Prostate gland (tissue), 2 donors: Measurements from ENCODE around the gene STKLD1. TPM values are rescaled to one million over a fixed set of nuclear protein-coding genes. Genes with fewer than 3 reads are reported as not detected.

Source experiments
- DNase-seq: peaks from one replicate; pipeline ENCODE4 v3.0.0-alpha.2; 2019; ENCODE audit warnings: low spot score
- H3K27ac ChIP-seq, 2 donors: fragments of 200-600 bp; sonication (generic); 2 replicates each; pipeline ENCODE4 v1.5.1; 2017 to 2019
- H3K27me3 ChIP-seq: fragments of 200-600 bp; sonication (generic); replicated peaks from 2 replicates; pipeline ENCODE4 v1.5.1; 2019; ENCODE audit not compliant: insufficient read depth
- H3K36me3 ChIP-seq, 2 donors: fragments of 200-600 bp; sonication (generic); 1 replicate in 1 of 2; 2 replicates in 1 of 2; pipeline versions ENCODE4 v1.5.1 to v1.8.1; 2017 to 2019
- H3K4me1 ChIP-seq: fragments of 200-600 bp; sonication (generic); replicated peaks from 2 replicates; pipeline ENCODE4 v1.5.1; 2019
- H3K4me3 ChIP-seq, 2 donors: fragments of 200-600 bp; sonication (generic); 2 replicates each; pipeline ENCODE4 v1.5.1; 2017 to 2019
- H3K9me3 ChIP-seq: fragments of 200-600 bp; sonication (generic); 2 replicates; pipeline ENCODE4 v1.5.1; 2017
- POLR2A ChIP-seq: fragments of 450-650 bp; IDR thresholded peaks from one replicate; pipeline ENCODE4 v1.6.1; 2016; ENCODE audit warnings: antibody characterized with exemption, mild to moderate bottlenecking
- POLR2AphosphoS5 ChIP-seq: sonication (generic); formaldehyde crosslinking; IDR thresholded peaks from one replicate; pipeline ENCODE4 v1.6.1; 2017; ENCODE audit warnings: antibody characterized with exemption
- WGBS: methylation state at CpG from one replicate; pipeline ENCODE4 v1.1.5; 2018; 5-methylcytosine and 5-hydroxymethylcytosine counted together
- intact Hi-C: fragments of 100-400 bp; cut with DNase I; formaldehyde crosslinking; loops from one replicate; pipeline ENCODE4 v1.14.2; 2022
- total RNA-seq, 2 donors: library from RNA; depleted of rRNA; stranded (reverse); fragments of >200 nt; gene quantifications; one replicate each; pipeline ENCODE4 v1.1.0, GENCODE V29; 2016
- TF ChIP-seq, protein P1 (sequence below), 4 experiments: fragments of 200-600 bp in 2 of 4; fragments of 450-650 bp in 2 of 4; sonication (generic) in 2 of 4; IDR thresholded peaks; 1 replicate in 3 of 4; 2 replicates in 1 of 4; pipeline ENCODE4 v1.5.1; 2016 to 2019; ENCODE audit warnings: antibody characterized with exemption in 4 of 4, mild to moderate bottlenecking in 2 of 4, moderate library complexity in 2 of 4

Gene STKLD1
- total RNA-seq, 2 donors from 2014 or later, result 0.87 to 1.0 TPM

DNA sequence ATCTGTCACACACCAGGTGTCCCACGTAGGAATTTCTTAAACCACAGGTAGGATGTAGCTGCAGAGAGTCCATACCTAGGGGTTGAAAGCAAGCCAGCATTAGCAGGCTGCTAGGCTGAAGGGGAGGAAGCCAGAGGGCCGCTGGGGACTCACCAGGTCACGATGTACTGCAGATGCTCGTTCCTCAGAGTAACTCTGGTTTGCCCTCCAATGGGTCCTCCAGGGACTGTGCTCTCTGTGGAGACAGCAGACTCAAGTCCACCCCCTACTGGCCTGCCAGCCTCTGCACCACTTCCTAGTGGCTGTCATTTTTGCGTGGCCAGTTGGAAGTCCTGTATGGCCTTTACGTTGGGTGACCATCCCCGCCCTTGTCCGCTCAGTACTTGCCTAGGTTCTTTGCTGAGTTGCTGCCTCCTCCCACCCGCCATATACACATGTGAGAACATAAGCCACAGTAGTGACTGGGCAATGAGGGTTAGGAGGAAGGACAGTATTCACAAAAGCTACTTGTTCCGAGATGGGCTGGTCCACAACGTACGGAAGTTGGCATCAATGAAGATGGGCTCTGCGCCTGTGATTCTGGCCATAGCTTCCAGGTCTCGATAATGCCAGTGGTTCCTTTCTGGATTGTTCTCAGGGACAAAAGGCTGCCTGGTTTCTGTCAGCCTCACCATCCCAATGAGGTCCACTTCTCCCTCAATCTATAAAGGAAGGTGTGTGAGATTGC is 24.1 kb upstream of the STKLD1 start:
- no peaks in the 10 kb centered on the region for H3K27me3 ChIP-seq
- no peak for DNase-seq
- no peak overlapping the region for H3K27ac ChIP-seq
- H3K9me3 ChIP-seq, result no peaks in the 10 kb centered on the region
- intact Hi-C loops, result no loop called here
- H3K36me3 ChIP-seq, result peaks cover 15 to 16% of the 10 kb centered on the region in 2 donors
- TF ChIP-seq POLR2AphosphoS5 (no peak), POLR2A (no peak)
- TF ChIP-seq, protein P1, sequence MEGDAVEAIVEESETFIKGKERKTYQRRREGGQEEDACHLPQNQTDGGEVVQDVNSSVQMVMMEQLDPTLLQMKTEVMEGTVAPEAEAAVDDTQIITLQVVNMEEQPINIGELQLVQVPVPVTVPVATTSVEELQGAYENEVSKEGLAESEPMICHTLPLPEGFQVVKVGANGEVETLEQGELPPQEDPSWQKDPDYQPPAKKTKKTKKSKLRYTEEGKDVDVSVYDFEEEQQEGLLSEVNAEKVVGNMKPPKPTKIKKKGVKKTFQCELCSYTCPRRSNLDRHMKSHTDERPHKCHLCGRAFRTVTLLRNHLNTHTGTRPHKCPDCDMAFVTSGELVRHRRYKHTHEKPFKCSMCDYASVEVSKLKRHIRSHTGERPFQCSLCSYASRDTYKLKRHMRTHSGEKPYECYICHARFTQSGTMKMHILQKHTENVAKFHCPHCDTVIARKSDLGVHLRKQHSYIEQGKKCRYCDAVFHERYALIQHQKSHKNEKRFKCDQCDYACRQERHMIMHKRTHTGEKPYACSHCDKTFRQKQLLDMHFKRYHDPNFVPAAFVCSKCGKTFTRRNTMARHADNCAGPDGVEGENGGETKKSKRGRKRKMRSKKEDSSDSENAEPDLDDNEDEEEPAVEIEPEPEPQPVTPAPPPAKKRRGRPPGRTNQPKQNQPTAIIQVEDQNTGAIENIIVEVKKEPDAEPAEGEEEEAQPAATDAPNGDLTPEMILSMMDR (IDR thresholded peaks at IDR 0.05), result peak in 1 of 4 experiments; percentile 44
- 71% methylated on average over 14 of the region's 14 CpGs for whole genome bisulfite sequencing
- H3K4me1 ChIP-seq, result peaks cover 22% of the 10 kb centered on the region
- H3K4me3 ChIP-seq, result no peak overlapping the region

DNA sequence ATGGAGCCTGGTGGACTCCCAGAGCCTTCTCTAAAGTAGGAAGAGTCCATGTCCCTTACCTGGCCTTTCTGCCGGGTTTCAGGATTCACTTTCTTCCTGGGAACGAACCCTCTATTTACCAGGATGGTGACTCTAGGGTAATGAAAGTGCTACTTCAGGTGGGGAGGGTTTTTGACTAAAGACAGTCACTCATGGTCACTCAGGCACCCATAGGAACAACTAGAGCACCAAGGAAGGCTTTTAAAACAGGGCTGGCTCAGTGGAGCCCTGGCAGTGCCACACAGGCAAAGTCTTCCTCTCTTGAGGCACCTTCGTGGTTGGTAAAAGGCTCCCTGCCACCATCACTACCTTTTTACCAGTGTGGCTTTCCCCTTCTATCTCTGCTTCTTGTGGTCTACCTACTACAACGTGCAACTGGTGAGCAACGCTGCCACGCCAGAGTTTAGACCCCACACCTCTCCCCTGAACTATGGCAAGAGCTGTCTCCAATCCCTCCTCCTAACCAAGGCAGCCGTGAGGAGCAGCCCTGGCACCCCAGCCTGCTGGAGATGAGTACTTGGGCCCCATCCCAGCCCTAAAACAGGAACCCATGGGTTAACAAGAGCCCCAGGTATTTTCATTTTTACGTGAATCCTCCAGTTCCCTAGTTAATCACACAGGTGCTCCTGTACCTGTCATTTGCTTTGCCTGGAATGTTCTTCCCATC is 23.4 kb upstream of the STKLD1 start:
- Histone ChIP-seq H3K4me3 (no peak overlapping the region), H3K27me3 (no peaks in the 10 kb centered on the region), H3K27ac (no peak overlapping the region), H3K36me3 (peaks cover 15 to 16% of the 10 kb centered on the region in 2 donors), H3K4me1 (peaks cover 28% of the 10 kb centered on the region), H3K9me3 (no peaks in the 10 kb centered on the region)
- intact Hi-C loops, result no loop called here
- DNase-seq, result no peak
- WGBS, result 70% methylated on average over 8 of the region's 8 CpGs
- TF ChIP-seq POLR2AphosphoS5 (no peak), POLR2A (no peak)
- TF ChIP-seq, protein P1 (IDR thresholded peaks at IDR 0.05), result no peak

DNA sequence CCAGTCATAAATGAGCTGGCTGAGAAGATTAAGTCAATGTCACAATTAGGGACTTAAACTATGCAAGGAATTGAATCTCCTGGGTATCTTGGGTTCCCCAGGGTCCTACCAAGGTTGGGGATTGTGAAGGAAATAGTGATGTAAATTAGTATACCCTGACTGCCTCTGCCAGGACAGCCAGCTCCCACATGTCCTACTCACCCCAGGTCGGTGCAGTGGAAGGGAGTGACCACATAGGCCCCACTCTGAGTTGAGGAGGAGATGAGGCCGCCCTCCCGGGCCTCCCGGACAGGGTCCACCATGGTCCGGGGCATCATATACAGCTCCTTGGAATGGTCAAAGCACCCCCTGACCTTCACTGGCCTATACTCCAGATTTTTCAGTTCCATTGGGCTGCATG is 22.6 kb upstream of the STKLD1 start:
- WGBS, result 82% methylated on average over 5 of the region's 5 CpGs
- no peak for DNase-seq
- Histone ChIP-seq H3K27ac (no peak overlapping the region), H3K27me3 (no peaks in the 10 kb centered on the region), H3K4me1 (peaks cover 29% of the 10 kb centered on the region), H3K36me3 (peaks cover 15 to 16% of the 10 kb centered on the region in 2 donors), H3K9me3 (no peaks in the 10 kb centered on the region), H3K4me3 (no peak overlapping the region)
- TF ChIP-seq POLR2A, result no peak
- intact Hi-C loops, result no loop called here

DNA sequence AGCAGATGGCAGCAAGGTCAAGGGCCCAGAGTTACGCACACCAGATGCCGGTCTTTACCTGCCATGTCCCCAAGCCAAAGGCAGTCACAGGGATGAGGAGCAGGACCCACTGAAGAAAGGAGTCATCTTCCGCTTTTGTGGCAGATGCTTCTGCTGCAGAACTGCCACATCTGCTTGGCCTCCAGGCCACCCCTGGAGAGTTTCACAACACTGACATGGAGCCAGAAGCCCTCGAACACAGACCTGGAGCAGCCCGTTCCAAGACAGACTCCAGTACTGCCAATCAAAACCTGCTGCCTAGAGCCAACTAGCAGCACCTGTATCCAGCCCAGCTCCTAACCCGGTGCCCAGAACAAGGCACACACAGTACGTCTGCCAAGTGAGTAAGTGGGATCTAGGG is 21.4 kb upstream of the STKLD1 start:
- intact Hi-C loops, result no loop called here
- Histone ChIP-seq H3K27ac (no peak overlapping the region), H3K4me1 (peaks cover 21% of the 10 kb centered on the region), H3K36me3 (peaks cover 12 to 13% of the 10 kb centered on the region in 2 donors), H3K4me3 (no peak overlapping the region), H3K9me3 (no peaks in the 10 kb centered on the region), H3K27me3 (no peaks in the 10 kb centered on the region)
- WGBS, result 86% methylated on average over 7 of the region's 7 CpGs
- TF ChIP-seq, protein P1 (IDR thresholded peaks at IDR 0.05), result no peak
- no peak for TF ChIP-seq POLR2A
- DNase-seq, result no peak

DNA sequence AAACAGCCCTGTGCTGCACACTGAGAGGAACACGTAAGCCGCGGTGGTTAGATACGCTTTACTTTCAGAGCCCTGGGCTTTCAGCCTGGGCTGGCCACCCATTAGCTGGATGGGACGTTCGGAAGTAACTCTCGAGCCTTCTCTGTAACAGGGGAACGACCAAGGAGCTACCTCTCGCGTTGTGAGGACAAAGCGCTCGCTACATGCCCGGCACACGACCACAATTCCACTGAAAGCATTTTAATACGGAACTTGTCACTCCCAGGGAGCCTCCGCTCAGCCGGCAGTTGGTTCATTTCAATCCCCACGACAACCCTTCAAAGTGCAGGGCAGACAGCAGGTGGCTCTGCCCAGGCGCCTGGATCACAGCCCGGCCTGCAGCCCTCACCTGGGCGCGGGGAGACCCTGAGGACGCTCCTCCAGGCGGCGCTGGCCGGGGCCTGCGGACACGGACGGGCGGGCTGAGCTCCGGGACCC is 20.2 kb upstream of the STKLD1 start:
- TF ChIP-seq POLR2A, result no peak
- TF ChIP-seq POLR2AphosphoS5, result no peak
- TF ChIP-seq, protein P1 (IDR thresholded peaks at IDR 0.05), result no peak
- WGBS, result under 1% methylated on average over 31 of the region's 31 CpGs
- intact Hi-C loops, result no loop called here

More for the DNA sequence above, 20.2 kb upstream of the STKLD1 start:
- Histone ChIP-seq H3K9me3 (no peaks in the 10 kb centered on the region), H3K27me3 (no peaks in the 10 kb centered on the region), H3K4me1 (peaks cover 18% of the 10 kb centered on the region), H3K4me3 (peak overlapping the region; percentile 70 to 87), H3K36me3 (peaks cover 0 to 8% of the 10 kb centered on the region in 2 donors), H3K27ac (peak overlapping the region; percentile 47 to 67)
- no peak for DNase-seq
